K562 (cell line): Measurements from ENCODE around the gene TRPM8.

Experiments used
- BACH1 ChIP-seq: fragments of 200-800 bp; sonication (Bioruptor generic); IDR thresholded peaks from 2 replicates; pipeline ENCODE4 v1.6.1; 2016; ENCODE audit warnings: missing genetic modification characterization, missing compliant biosample characterization
- FOXJ3 ChIP-seq: sonication (generic); formaldehyde crosslinking; IDR thresholded peaks from 2 replicates; pipeline ENCODE4 v1.4.0; 2020; ENCODE audit warnings: mild to moderate bottlenecking, missing genetic modification reagents
- MCM2 ChIP-seq: fragments of 450-650 bp; IDR thresholded peaks from 2 replicates; pipeline ENCODE4 v1.6.1; 2017; ENCODE audit warnings: low read depth, mild to moderate bottlenecking
- POLR2AphosphoS5 ChIP-seq: IDR thresholded peaks from 2 replicates; pipeline ENCODE4 v1.6.1; 2011; ENCODE audit warnings: mild to moderate bottlenecking, low read depth, low read length, moderate library complexity; ENCODE audit not compliant: control insufficient read depth, insufficient read depth
- TARDBP ChIP-seq: fragments of 450-650 bp; IDR thresholded peaks from 2 replicates; pipeline ENCODE4 v1.6.1; 2016
- ZNF57 ChIP-seq: fragments of 450-650 bp; formaldehyde crosslinking; IDR thresholded peaks from 2 replicates; pipeline ENCODE4 v1.4.0; 2020; ENCODE audit warnings: mild to moderate bottlenecking, moderate library complexity
- TF ChIP-seq, protein P1 (sequence below), 3 experiments: IDR thresholded peaks in 2 of 3; conservative IDR thresholded peaks in 1 of 3; 2 replicates each; pipeline ENCODE4 v1.5.1; 2011 to 2012; ENCODE audit warnings: low read length in 3 of 3, mild to moderate bottlenecking in 3 of 3, control low read depth in 2 of 3, improper control_type of control experiment in 1 of 3, inconsistent platforms in 1 of 3, low read depth in 1 of 3, mixed read lengths in 1 of 3, moderate library complexity in 1 of 3; ENCODE audit not compliant: insufficient read depth in 2 of 3
- TF ChIP-seq, protein P2 (sequence below), 2 experiments: fragments of 450-650 bp in 1 of 2; sonication (generic) in 1 of 2; formaldehyde crosslinking in 1 of 2; IDR thresholded peaks; 2 replicates each; pipeline versions ENCODE4 v1.7.1 to v1.9.0; 2016 to 2022; ENCODE audit warnings: inconsistent platforms in 1 of 2, mild to moderate bottlenecking in 1 of 2, missing genetic modification reagents in 1 of 2
- TF ChIP-seq, protein P3 (sequence below), 2 experiments: fragments of 450-650 bp; formaldehyde crosslinking in 1 of 2; IDR thresholded peaks; 2 replicates each; pipeline versions ENCODE4 v1.4.0 to v1.6.1; 2014 to 2020; ENCODE audit warnings: mild to moderate bottlenecking in 2 of 2, borderline replicate concordance in 1 of 2, low read depth in 1 of 2

DNA sequence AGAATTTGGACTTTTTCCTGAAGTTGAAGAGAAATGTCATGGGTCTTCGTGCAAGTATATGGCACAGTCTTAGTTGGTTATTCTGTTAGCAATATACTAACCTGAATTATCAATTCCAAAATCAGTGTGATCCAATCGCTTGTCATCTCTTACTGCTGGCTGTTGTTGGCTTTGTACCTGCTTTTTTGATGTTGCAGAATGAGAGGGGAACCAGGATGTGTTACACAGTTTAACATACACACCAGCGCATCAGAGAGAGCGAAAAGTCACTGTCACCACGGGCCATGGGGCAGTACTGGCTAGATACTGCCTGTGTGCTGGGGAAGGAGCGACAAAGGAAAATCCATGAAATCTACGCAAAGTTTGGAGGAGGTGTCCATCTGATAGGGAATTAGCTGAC lies 74.0 kb downstream of the TRPM8 start:
- TF ChIP-seq, protein P1, sequence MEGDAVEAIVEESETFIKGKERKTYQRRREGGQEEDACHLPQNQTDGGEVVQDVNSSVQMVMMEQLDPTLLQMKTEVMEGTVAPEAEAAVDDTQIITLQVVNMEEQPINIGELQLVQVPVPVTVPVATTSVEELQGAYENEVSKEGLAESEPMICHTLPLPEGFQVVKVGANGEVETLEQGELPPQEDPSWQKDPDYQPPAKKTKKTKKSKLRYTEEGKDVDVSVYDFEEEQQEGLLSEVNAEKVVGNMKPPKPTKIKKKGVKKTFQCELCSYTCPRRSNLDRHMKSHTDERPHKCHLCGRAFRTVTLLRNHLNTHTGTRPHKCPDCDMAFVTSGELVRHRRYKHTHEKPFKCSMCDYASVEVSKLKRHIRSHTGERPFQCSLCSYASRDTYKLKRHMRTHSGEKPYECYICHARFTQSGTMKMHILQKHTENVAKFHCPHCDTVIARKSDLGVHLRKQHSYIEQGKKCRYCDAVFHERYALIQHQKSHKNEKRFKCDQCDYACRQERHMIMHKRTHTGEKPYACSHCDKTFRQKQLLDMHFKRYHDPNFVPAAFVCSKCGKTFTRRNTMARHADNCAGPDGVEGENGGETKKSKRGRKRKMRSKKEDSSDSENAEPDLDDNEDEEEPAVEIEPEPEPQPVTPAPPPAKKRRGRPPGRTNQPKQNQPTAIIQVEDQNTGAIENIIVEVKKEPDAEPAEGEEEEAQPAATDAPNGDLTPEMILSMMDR (IDR thresholded peaks at IDR 0.05 in 2 of 3, conservative IDR thresholded peaks at IDR 0.05 in 1 of 3; ENCODE audit: insufficient read depth in 2 of 3, low read depth in 1 of 3, low read length in 3 of 3), result no peak
- no peak for TF ChIP-seq TARDBP
- TF ChIP-seq ZNF57, result no peak
- no peak for TF ChIP-seq FOXJ3
- TF ChIP-seq, protein P2, sequence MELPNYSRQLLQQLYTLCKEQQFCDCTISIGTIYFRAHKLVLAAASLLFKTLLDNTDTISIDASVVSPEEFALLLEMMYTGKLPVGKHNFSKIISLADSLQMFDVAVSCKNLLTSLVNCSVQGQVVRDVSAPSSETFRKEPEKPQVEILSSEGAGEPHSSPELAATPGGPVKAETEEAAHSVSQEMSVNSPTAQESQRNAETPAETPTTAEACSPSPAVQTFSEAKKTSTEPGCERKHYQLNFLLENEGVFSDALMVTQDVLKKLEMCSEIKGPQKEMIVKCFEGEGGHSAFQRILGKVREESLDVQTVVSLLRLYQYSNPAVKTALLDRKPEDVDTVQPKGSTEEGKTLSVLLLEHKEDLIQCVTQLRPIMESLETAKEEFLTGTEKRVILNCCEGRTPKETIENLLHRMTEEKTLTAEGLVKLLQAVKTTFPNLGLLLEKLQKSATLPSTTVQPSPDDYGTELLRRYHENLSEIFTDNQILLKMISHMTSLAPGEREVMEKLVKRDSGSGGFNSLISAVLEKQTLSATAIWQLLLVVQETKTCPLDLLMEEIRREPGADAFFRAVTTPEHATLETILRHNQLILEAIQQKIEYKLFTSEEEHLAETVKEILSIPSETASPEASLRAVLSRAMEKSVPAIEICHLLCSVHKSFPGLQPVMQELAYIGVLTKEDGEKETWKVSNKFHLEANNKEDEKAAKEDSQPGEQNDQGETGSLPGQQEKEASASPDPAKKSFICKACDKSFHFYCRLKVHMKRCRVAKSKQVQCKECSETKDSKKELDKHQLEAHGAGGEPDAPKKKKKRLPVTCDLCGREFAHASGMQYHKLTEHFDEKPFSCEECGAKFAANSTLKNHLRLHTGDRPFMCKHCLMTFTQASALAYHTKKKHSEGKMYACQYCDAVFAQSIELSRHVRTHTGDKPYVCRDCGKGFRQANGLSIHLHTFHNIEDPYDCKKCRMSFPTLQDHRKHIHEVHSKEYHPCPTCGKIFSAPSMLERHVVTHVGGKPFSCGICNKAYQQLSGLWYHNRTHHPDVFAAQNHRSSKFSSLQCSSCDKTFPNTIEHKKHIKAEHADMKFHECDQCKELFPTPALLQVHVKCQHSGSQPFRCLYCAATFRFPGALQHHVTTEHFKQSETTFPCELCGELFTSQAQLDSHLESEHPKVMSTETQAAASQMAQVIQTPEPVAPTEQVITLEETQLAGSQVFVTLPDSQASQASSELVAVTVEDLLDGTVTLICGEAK (IDR thresholded peaks at IDR 0.05), result no peak
- TF ChIP-seq, protein P2 (CRISPR knock-in tag; IDR thresholded peaks at IDR 0.05), result no peak
- TF ChIP-seq MCM2, result no peak
- TF ChIP-seq, protein P3, sequence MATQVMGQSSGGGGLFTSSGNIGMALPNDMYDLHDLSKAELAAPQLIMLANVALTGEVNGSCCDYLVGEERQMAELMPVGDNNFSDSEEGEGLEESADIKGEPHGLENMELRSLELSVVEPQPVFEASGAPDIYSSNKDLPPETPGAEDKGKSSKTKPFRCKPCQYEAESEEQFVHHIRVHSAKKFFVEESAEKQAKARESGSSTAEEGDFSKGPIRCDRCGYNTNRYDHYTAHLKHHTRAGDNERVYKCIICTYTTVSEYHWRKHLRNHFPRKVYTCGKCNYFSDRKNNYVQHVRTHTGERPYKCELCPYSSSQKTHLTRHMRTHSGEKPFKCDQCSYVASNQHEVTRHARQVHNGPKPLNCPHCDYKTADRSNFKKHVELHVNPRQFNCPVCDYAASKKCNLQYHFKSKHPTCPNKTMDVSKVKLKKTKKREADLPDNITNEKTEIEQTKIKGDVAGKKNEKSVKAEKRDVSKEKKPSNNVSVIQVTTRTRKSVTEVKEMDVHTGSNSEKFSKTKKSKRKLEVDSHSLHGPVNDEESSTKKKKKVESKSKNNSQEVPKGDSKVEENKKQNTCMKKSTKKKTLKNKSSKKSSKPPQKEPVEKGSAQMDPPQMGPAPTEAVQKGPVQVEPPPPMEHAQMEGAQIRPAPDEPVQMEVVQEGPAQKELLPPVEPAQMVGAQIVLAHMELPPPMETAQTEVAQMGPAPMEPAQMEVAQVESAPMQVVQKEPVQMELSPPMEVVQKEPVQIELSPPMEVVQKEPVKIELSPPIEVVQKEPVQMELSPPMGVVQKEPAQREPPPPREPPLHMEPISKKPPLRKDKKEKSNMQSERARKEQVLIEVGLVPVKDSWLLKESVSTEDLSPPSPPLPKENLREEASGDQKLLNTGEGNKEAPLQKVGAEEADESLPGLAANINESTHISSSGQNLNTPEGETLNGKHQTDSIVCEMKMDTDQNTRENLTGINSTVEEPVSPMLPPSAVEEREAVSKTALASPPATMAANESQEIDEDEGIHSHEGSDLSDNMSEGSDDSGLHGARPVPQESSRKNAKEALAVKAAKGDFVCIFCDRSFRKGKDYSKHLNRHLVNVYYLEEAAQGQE (IDR thresholded peaks at IDR 0.05; ENCODE audit: borderline replicate concordance), result no peak
- TF ChIP-seq, protein P3 (CRISPR knock-in tag; IDR thresholded peaks at IDR 0.05; ENCODE audit: low read depth), result no peak
- no peak for TF ChIP-seq POLR2AphosphoS5
- TF ChIP-seq BACH1 (tag), result no peak
